ENCODE data around the gene P2RX3. TPM values are rescaled to one million over a fixed set of nuclear protein-coding genes. Genes with fewer than 3 reads are reported as not detected.

Gene P2RX3
- total and polyA plus RNA-seq, 2 experiments from 2014 or later, result 0.15 to 0.35 TPM

- H3K36me3 ChIP-seq (ENCODE audit: insufficient read depth), result no peaks in the 10 kb centered on the region
- no peaks in the 10 kb centered on the region for H3K27me3 Mint-ChIP-seq (ENCODE audit: insufficient read depth, low read depth, poor library complexity)
- ATAC-seq (no peak), DNase-seq (ENCODE audit: low spot score) (no peak)
- no peaks in the 10 kb centered on the region for H3K9me3 Mint-ChIP-seq
- no peaks in the 10 kb centered on the region for H3F3A ChIP-seq (replicated peaks; ENCODE audit: low read depth)
- H3K36me3 Mint-ChIP-seq (ENCODE audit: low read depth), result no peaks in the 10 kb centered on the region
- no peak overlapping the region for H3K4me2 ChIP-seq
- no peak overlapping the region for H3K27ac ChIP-seq (ENCODE audit: low read depth)
- peaks cover 5% of the 10 kb centered on the region for H3K9me2 ChIP-seq (ENCODE audit: insufficient read depth)
- H4K20me1 ChIP-seq (replicated peaks; ENCODE audit: insufficient read depth), result no peaks in the 10 kb centered on the region
- TF ChIP-seq JUNB (IDR thresholded peaks at IDR 0.05; ENCODE audit: unreplicated experiment) (no peak), ETS1 (IDR thresholded peaks at IDR 0.05) (no peak), NANOG (IDR thresholded peaks at IDR 0.05; ENCODE audit: borderline replicate concordance) (no peak), ZNF114 (CRISPR knock-in tag; IDR thresholded peaks at IDR 0.05) (no peak)
- no peaks in the 10 kb centered on the region for H3K79me2 ChIP-seq (replicated peaks; ENCODE audit: insufficient read depth)
- no peak overlapping the region for H3K27ac Mint-ChIP-seq
- H3K4me3 ChIP-seq, result no peak overlapping the region
- no peak overlapping the region for H3K4me3 Mint-ChIP-seq
- no peaks in the 10 kb centered on the region for H3K4me1 Mint-ChIP-seq
- H2AFZ ChIP-seq, result no peak overlapping the region
- no peaks in the 10 kb centered on the region for H3K4me1 ChIP-seq (ENCODE audit: insufficient read depth)
- no peaks in the 10 kb centered on the region for H3K27me3 ChIP-seq (ENCODE audit: insufficient read depth)
Measured at GRCh38 chr11:57392066-57392762, 54.1 kb downstream of the P2RX3 start.

- Mint-ChIP-seq H3K27me3 (ENCODE audit: insufficient read depth, low read depth, poor library complexity) (no peaks in the 10 kb centered on the region), H3K9me3 (no peaks in the 10 kb centered on the region), H3K27ac (no peak overlapping the region), H3K36me3 (ENCODE audit: low read depth) (no peaks in the 10 kb centered on the region), H3K4me1 (no peaks in the 10 kb centered on the region), H3K4me3 (no peak overlapping the region)
- no peaks in the 10 kb centered on the region for H3K79me2 ChIP-seq (replicated peaks; ENCODE audit: insufficient read depth)
- no peak overlapping the region for H3K27ac ChIP-seq (ENCODE audit: low read depth)
- no peak overlapping the region for H3K4me3 ChIP-seq
- DNase-seq (ENCODE audit: low spot score) (no peak), ATAC-seq (no peak)
- no peaks in the 10 kb centered on the region for H3F3A ChIP-seq (replicated peaks; ENCODE audit: low read depth)
- H3K27me3 ChIP-seq (ENCODE audit: insufficient read depth), result no peaks in the 10 kb centered on the region
- H3K36me3 ChIP-seq (ENCODE audit: insufficient read depth), result no peaks in the 10 kb centered on the region
- no peak overlapping the region for H3K4me2 ChIP-seq
- no peaks in the 10 kb centered on the region for H4K20me1 ChIP-seq (replicated peaks; ENCODE audit: insufficient read depth)
- no peak overlapping the region for H2AFZ ChIP-seq
- H3K9me2 ChIP-seq (ENCODE audit: insufficient read depth), result peaks cover 5% of the 10 kb centered on the region
- H3K4me1 ChIP-seq (ENCODE audit: insufficient read depth), result no peaks in the 10 kb centered on the region
- no peak for TF ChIP-seq ZNF114 (CRISPR knock-in tag; IDR thresholded peaks at IDR 0.05)
- no peak for TF ChIP-seq ZNF462 (CRISPR knock-in tag; IDR thresholded peaks at IDR 0.05)
- TF ChIP-seq POLR2AphosphoS5 (IDR thresholded peaks at IDR 0.05; ENCODE audit: low read depth), result no peak
- TF ChIP-seq ZNF331 (CRISPR knock-in tag; IDR thresholded peaks at IDR 0.05; ENCODE audit: low read depth), result no peak
- no peak for TF ChIP-seq REST (IDR thresholded peaks at IDR 0.05; ENCODE audit: unreplicated experiment)
- TF ChIP-seq CTCF (conservative IDR thresholded peaks at IDR 0.05; ENCODE audit: low read depth in 2 of 2), result no peak
- TF ChIP-seq NANOG (IDR thresholded peaks at IDR 0.05; ENCODE audit: borderline replicate concordance), result no peak
Measured at GRCh38 chr11:57392763-57393105, 54.6 kb downstream of the P2RX3 start.
